ENCODE results near the gene AP2B1.
A peak's percentile ranks its signal among the peaks of the same experiment; 100 is the strongest.

Gene AP2B1

GRCh38 chr17:35769895-35770486 is 182.9 kb downstream of the AP2B1 start:
- Histone ChIP-seq H3K4me3 (ENCODE audit: low read depth, low read length) (no peak overlapping the region), H3K9me3 (ENCODE audit: control insufficient read depth, insufficient read depth, low read depth, low read length) (no peaks in the 10 kb centered on the region), H3K36me3 (ENCODE audit: control insufficient read depth in 2 of 2, insufficient read depth in 1 of 2, low read length in 2 of 2) (no peaks in the 10 kb centered on the region), H3K4me1 (ENCODE audit: control insufficient read depth, insufficient read depth, low read length) (peaks cover 8% of the 10 kb centered on the region; the same call in 1 of the 2 replicates), H3K27ac (ENCODE audit: extremely low read depth, low read depth, low read length) (no peak overlapping the region)
- TF ChIP-seq CTCF (tag by site-specific recombination; IDR thresholded peaks at IDR 0.05) (peak; percentile 38; the same call in 1 of the 2 replicates), ZNF146 (tag by site-specific recombination; IDR thresholded peaks at IDR 0.05) (no peak)
- ChIA-PET POLR2A (interaction anchor here (0.8 to 1.5 kb wide), 3 partner anchors 27 to 39 kb away, joined by 4 to 7 read pairs (median 5); partner anchors contain the start of gene TAF15), CTCF (interaction anchor here (0.5 to 3.8 kb wide), 12 partner anchors 8 to 1378 kb away, joined by 3 to 20 read pairs (median 4); partner anchors contain the start of gene TAF15)

- Histone ChIP-seq H3K9me3 (ENCODE audit: control insufficient read depth, insufficient read depth, low read depth, low read length) (no peaks in the 10 kb centered on the region), H3K36me3 (ENCODE audit: control insufficient read depth in 2 of 2, insufficient read depth in 1 of 2, low read length in 2 of 2) (no peaks in the 10 kb centered on the region), H3K27ac (ENCODE audit: extremely low read depth, low read depth, low read length) (no peak overlapping the region), H3K4me1 (ENCODE audit: control insufficient read depth, insufficient read depth, low read length) (peaks cover 10% of the 10 kb centered on the region; the same call in 1 of the 2 replicates), H3K4me3 (ENCODE audit: low read depth, low read length) (no peak overlapping the region)
- POLR2A ChIA-PET, result no interaction called here
- TF ChIP-seq ZNF555 (tag by site-specific recombination; conservative IDR thresholded peaks at IDR 0.05) (no peak), ZNF660 (tag by site-specific recombination; IDR thresholded peaks at IDR 0.05) (no peak), ZNF114 (tag by site-specific recombination; IDR thresholded peaks at IDR 0.05) (no peak), ZNF707 (tag by site-specific recombination; IDR thresholded peaks at IDR 0.05) (no peak), ZNF670 (tag by site-specific recombination; IDR thresholded peaks at IDR 0.05; ENCODE audit: low read depth) (no peak), RBAK (tag by site-specific recombination; IDR thresholded peaks at IDR 0.05) (no peak), ZNF76 (tag by site-specific recombination; IDR thresholded peaks at IDR 0.05; ENCODE audit: borderline replicate concordance, low read depth) (no peak), ZBTB1 (tag by site-specific recombination; IDR thresholded peaks at IDR 0.05) (no peak), ZNF561 (tag by site-specific recombination; IDR thresholded peaks at IDR 0.05; ENCODE audit: borderline replicate concordance) (no peak), ZNF146 (tag by site-specific recombination; IDR thresholded peaks at IDR 0.05) (no peak), ZEB2 (tag by site-specific recombination; IDR thresholded peaks at IDR 0.05) (no peak)
- TF ChIP-seq, protein P1, sequence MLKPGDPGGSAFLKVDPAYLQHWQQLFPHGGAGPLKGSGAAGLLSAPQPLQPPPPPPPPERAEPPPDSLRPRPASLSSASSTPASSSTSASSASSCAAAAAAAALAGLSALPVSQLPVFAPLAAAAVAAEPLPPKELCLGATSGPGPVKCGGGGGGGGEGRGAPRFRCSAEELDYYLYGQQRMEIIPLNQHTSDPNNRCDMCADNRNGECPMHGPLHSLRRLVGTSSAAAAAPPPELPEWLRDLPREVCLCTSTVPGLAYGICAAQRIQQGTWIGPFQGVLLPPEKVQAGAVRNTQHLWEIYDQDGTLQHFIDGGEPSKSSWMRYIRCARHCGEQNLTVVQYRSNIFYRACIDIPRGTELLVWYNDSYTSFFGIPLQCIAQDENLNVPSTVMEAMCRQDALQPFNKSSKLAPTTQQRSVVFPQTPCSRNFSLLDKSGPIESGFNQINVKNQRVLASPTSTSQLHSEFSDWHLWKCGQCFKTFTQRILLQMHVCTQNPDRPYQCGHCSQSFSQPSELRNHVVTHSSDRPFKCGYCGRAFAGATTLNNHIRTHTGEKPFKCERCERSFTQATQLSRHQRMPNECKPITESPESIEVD (tag by site-specific recombination; IDR thresholded peaks at IDR 0.05), result no peak
- TF ChIP-seq, protein P2, sequence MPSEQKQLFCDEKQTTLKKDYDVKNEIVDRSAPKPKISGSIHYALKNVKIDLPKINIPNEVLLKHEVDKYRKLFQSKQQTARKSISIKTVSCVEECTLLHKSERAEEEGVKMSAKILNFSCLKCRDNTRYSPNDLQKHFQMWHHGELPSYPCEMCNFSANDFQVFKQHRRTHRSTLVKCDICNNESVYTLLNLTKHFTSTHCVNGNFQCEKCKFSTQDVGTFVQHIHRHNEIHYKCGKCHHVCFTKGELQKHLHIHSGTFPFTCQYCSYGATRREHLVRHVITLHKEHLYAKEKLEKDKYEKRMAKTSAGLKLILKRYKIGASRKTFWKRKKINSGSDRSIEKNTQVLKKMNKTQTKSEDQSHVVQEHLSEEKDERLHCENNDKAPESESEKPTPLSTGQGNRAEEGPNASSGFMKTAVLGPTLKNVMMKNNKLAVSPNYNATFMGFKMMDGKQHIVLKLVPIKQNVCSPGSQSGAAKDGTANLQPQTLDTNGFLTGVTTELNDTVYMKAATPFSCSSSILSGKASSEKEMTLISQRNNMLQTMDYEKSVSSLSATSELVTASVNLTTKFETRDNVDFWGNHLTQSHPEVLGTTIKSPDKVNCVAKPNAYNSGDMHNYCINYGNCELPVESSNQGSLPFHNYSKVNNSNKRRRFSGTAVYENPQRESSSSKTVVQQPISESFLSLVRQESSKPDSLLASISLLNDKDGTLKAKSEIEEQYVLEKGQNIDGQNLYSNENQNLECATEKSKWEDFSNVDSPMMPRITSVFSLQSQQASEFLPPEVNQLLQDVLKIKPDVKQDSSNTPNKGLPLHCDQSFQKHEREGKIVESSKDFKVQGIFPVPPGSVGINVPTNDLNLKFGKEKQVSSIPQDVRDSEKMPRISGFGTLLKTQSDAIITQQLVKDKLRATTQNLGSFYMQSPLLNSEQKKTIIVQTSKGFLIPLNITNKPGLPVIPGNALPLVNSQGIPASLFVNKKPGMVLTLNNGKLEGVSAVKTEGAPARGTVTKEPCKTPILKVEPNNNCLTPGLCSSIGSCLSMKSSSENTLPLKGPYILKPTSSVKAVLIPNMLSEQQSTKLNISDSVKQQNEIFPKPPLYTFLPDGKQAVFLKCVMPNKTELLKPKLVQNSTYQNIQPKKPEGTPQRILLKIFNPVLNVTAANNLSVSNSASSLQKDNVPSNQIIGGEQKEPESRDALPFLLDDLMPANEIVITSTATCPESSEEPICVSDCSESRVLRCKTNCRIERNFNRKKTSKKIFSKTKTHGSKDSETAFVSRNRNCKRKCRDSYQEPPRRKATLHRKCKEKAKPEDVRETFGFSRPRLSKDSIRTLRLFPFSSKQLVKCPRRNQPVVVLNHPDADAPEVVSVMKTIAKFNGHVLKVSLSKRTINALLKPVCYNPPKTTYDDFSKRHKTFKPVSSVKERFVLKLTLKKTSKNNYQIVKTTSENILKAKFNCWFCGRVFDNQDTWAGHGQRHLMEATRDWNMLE (tag by site-specific recombination; conservative IDR thresholded peaks at IDR 0.05; ENCODE audit: low read depth), result no peak
- CTCF ChIA-PET, result interaction anchor here (1.0 kb wide), 1 partner anchor 9 kb away, joined by 4 read pairs; no protein-coding TSS in a partner anchor
Measured at GRCh38 chr17:35773129-35773528, 186.0 kb downstream of the AP2B1 start.
